Karpas-422 (cell line): Measurements from ENCODE around the gene LRRC25. TPM values are rescaled to one million over a fixed set of nuclear protein-coding genes. Genes with fewer than 3 reads are reported as not detected.
"Not testable (repeated sequence)": the region's sequence is repeated elsewhere in the genome, so short reads cannot be mapped to it uniquely, and the experiment has no call there.

Experiments
- DNase-seq: peaks from one replicate; pipeline ENCODE4 v3.0.0-alpha.2; 2015
- H2AFZ ChIP-seq: fragments of 200-600 bp; sonication (generic); 2 replicates; pipeline ENCODE4 v1.6.1; 2014; ENCODE audit warnings: antibody characterized with exemption, low read length, mixed read lengths
- H3K27ac ChIP-seq: fragments of 200-600 bp; sonication (generic); 2 replicates; pipeline ENCODE4 v1.5.1; 2014; ENCODE audit warnings: mild to moderate bottlenecking, low read length, moderate library complexity
- H3K27me3 ChIP-seq: fragments of 200-600 bp; sonication (generic); 2 replicates; pipeline ENCODE4 v1.6.1; 2014; ENCODE audit warnings: low read length, mixed read lengths
- H3K36me3 ChIP-seq: fragments of 200-600 bp; sonication (generic); 2 replicates; pipeline ENCODE4 v1.6.1; 2014; ENCODE audit warnings: low read length, mixed read lengths; ENCODE audit not compliant: insufficient read depth
- H3K4me1 ChIP-seq: fragments of 200-600 bp; sonication (generic); 2 replicates; pipeline ENCODE4 v1.6.1; 2014; ENCODE audit warnings: mild to moderate bottlenecking, low read length, mixed read lengths
- H3K4me2 ChIP-seq: fragments of 200-600 bp; sonication (generic); 2 replicates; pipeline ENCODE4 v1.6.1; 2014; ENCODE audit warnings: low read length, low read depth, mild to moderate bottlenecking; ENCODE audit not compliant: poor library complexity, severe bottlenecking
- H3K4me3 ChIP-seq: fragments of 200-600 bp; sonication (generic); 2 replicates; pipeline ENCODE4 v1.5.1; 2014; ENCODE audit warnings: mild to moderate bottlenecking, antibody characterized with exemption, low read length, mixed read lengths
- H3K79me2 ChIP-seq: fragments of 200-600 bp; sonication (generic); 2 replicates; pipeline ENCODE4 v1.6.1; 2014; ENCODE audit warnings: mild to moderate bottlenecking, low read length, mixed read lengths
- H3K9ac ChIP-seq: fragments of 200-600 bp; sonication (generic); 2 replicates; pipeline ENCODE4 v1.6.0; 2014; ENCODE audit warnings: low read length
- H3K9me2 ChIP-seq: fragments of 200-600 bp; sonication (generic), shearing (Covaris generic); replicated peaks from 2 replicates; pipeline ENCODE4 v1.6.0; 2014; ENCODE audit warnings: mild to moderate bottlenecking, low read length, moderate library complexity; ENCODE audit not compliant: insufficient read depth
- H3K9me3 ChIP-seq: fragments of 300-700, 200-600 bp; sonication (generic); 2 replicates; pipeline ENCODE4 v1.6.1; 2014; ENCODE audit warnings: low read length, mixed read lengths
- H4K20me1 ChIP-seq: fragments of 200-600 bp; sonication (generic); 2 replicates; pipeline ENCODE4 v1.6.1; 2014; ENCODE audit warnings: mild to moderate bottlenecking, antibody characterized with exemption, low read length, low read depth; ENCODE audit not compliant: insufficient read depth
- total RNA-seq: library from RNA; depleted of rRNA; stranded (reverse); fragments of >200 nt; shearing (Covaris generic); gene quantifications from 2 replicates; pipeline ENCODE4 v1.2.3, GENCODE V29; 2014; ENCODE audit warnings: low replicate concordance

LRRC25 gene
- total RNA-seq, 1 experiment from 2014 or later = 2.2 TPM

- Histone ChIP-seq H3K79me2 (no peaks in the 10 kb centered on the region), H2AFZ (no peak overlapping the region), H3K9me2 (no peaks in the 10 kb centered on the region), H3K27me3 (no peaks in the 10 kb centered on the region), H3K4me3 (no peak overlapping the region), H3K36me3 (no peaks in the 10 kb centered on the region), H3K27ac (no peak overlapping the region), H3K4me2 (no peak overlapping the region), H3K4me1 (peaks cover 5% of the 10 kb centered on the region), H4K20me1 (no peaks in the 10 kb centered on the region), H3K9ac (peak overlapping the region; percentile 20; the same call in 1 of the 2 replicates), H3K9me3 (no peaks in the 10 kb centered on the region)
- peak; percentile 49 for DNase-seq
These were observed 23.4 kb downstream of the LRRC25 start for GRCh38 chr19:18373892-18374629.

- Histone ChIP-seq H3K4me1 (peaks cover 5% of the 10 kb centered on the region), H3K4me3 (no peak overlapping the region), H2AFZ (no peak overlapping the region), H3K27me3 (no peaks in the 10 kb centered on the region), H3K4me2 (no peak overlapping the region), H3K27ac (no peak overlapping the region), H3K79me2 (no peaks in the 10 kb centered on the region), H3K9me2 (no peaks in the 10 kb centered on the region), H3K9me3 (no peaks in the 10 kb centered on the region), H3K9ac (no peak overlapping the region), H3K36me3 (no peaks in the 10 kb centered on the region), H4K20me1 (no peaks in the 10 kb centered on the region)
- no peak for DNase-seq
These were observed 24.0 kb downstream of the LRRC25 start for GRCh38 chr19:18373407-18373891.

GRCh38 chr19:18368504-18369222 is 28.8 kb downstream of the LRRC25 start:
- Histone ChIP-seq H3K27ac (no peak overlapping the region), H3K79me2 (no peaks in the 10 kb centered on the region), H3K9me2 (no peaks in the 10 kb centered on the region), H4K20me1 (no peaks in the 10 kb centered on the region), H3K36me3 (no peaks in the 10 kb centered on the region), H3K4me1 (no peaks in the 10 kb centered on the region), H2AFZ (no peak overlapping the region), H3K9ac (no peak overlapping the region), H3K4me3 (no peak overlapping the region), H3K9me3 (no peaks in the 10 kb centered on the region), H3K4me2 (no peak overlapping the region), H3K27me3 (no peaks in the 10 kb centered on the region)
- DNase-seq = no peak

GRCh38 chr19:18366021-18366435 is 31.4 kb downstream of the LRRC25 start:
- H3K9me2 ChIP-seq = no peaks in the 10 kb centered on the region
- no peaks in the 10 kb centered on the region for H3K9me3 ChIP-seq
- DNase-seq = no peak
- H3K27ac ChIP-seq = no peak overlapping the region
- H3K4me1 ChIP-seq = no peaks in the 10 kb centered on the region
- no peak overlapping the region for H3K4me2 ChIP-seq
- no peaks in the 10 kb centered on the region for H3K79me2 ChIP-seq
- no peak overlapping the region for H3K9ac ChIP-seq
- no peak overlapping the region for H2AFZ ChIP-seq
- H3K4me3 ChIP-seq = no peak overlapping the region
- no peaks in the 10 kb centered on the region for H4K20me1 ChIP-seq
- no peaks in the 10 kb centered on the region for H3K36me3 ChIP-seq
- H3K27me3 ChIP-seq = no peaks in the 10 kb centered on the region

GRCh38 chr19:18364826-18365528 is 32.4 kb downstream of the LRRC25 start:
- H2AFZ ChIP-seq = no peak overlapping the region
- no peaks in the 10 kb centered on the region for H3K36me3 ChIP-seq
- H3K9me2 ChIP-seq = no peaks in the 10 kb centered on the region
- H4K20me1 ChIP-seq = no peaks in the 10 kb centered on the region
- no peaks in the 10 kb centered on the region for H3K27me3 ChIP-seq
- no peak overlapping the region for H3K4me2 ChIP-seq
- H3K9ac ChIP-seq = no peak overlapping the region
- H3K27ac ChIP-seq = no peak overlapping the region
- no peaks in the 10 kb centered on the region for H3K79me2 ChIP-seq
- H3K4me1 ChIP-seq = no peaks in the 10 kb centered on the region
- no peak overlapping the region for H3K4me3 ChIP-seq
- H3K9me3 ChIP-seq = no peaks in the 10 kb centered on the region
- no peak for DNase-seq

- DNase-seq, H3K9ac ChIP-seq, H3K9me2 ChIP-seq, H3K36me3 ChIP-seq, H3K4me1 ChIP-seq, H3K4me3 ChIP-seq, H3K9me3 ChIP-seq, H2AFZ ChIP-seq, H3K27me3 ChIP-seq, H3K79me2 ChIP-seq, H3K4me2 ChIP-seq, H4K20me1 ChIP-seq, H3K27ac ChIP-seq: not testable (repeated sequence)
These were observed 33.1 kb downstream of the LRRC25 start for GRCh38 chr19:18364277-18364825.

GRCh38 chr19:18363787-18364186 is 33.6 kb downstream of the LRRC25 start:
- no peak overlapping the region for H3K9ac ChIP-seq

More at GRCh38 chr19:18363787-18364186, 33.6 kb downstream of the LRRC25 start:
- H3K36me3 ChIP-seq = no peaks in the 10 kb centered on the region
- H3K27ac ChIP-seq = no peak overlapping the region
- no peaks in the 10 kb centered on the region for H3K4me1 ChIP-seq
- no peaks in the 10 kb centered on the region for H3K9me3 ChIP-seq
- H3K4me2 ChIP-seq = no peak overlapping the region
- H2AFZ ChIP-seq = no peak overlapping the region
- no peak overlapping the region for H3K4me3 ChIP-seq
- no peak for DNase-seq
- H3K79me2 ChIP-seq = no peaks in the 10 kb centered on the region
- no peaks in the 10 kb centered on the region for H3K9me2 ChIP-seq
- H3K27me3 ChIP-seq = no peaks in the 10 kb centered on the region
- H4K20me1 ChIP-seq = no peaks in the 10 kb centered on the region
